Osteocyte (in vitro differentiated cells): ENCODE data around the gene OR10G3. TPM values are rescaled to one million over a fixed set of nuclear protein-coding genes. Genes with fewer than 3 reads are reported as not detected.

Experiments
- DNase-seq: peaks from one replicate; pipeline ENCODE4 v3.0.0; 2021; ENCODE audit warnings: mixed read lengths; ENCODE audit not compliant: unreplicated experiment; ENCODE audit errors: extremely low spot score
- H3K27ac Mint-ChIP-seq: one replicate; pipeline ENCODE4 v1.8.0; 2021; ENCODE audit warnings: mild to moderate bottlenecking, mixed read lengths; ENCODE audit not compliant: unreplicated experiment
- H3K27me3 Mint-ChIP-seq: one replicate; pipeline ENCODE4 v1.8.0; 2021; ENCODE audit warnings: mixed read lengths; ENCODE audit not compliant: unreplicated experiment
- H3K36me3 Mint-ChIP-seq: one replicate; pipeline ENCODE4 v1.8.0; 2021; ENCODE audit warnings: mixed read lengths; ENCODE audit not compliant: unreplicated experiment
- H3K4me1 Mint-ChIP-seq: one replicate; pipeline ENCODE4 v1.8.0; 2021; ENCODE audit warnings: mixed read lengths; ENCODE audit not compliant: unreplicated experiment
- H3K4me3 Mint-ChIP-seq: one replicate; pipeline ENCODE4 v1.8.0; 2021; ENCODE audit warnings: mild to moderate bottlenecking, moderate library complexity, mixed read lengths; ENCODE audit not compliant: unreplicated experiment
- H3K9me3 Mint-ChIP-seq: one replicate; pipeline ENCODE4 v1.8.0; 2021; ENCODE audit warnings: mixed read lengths; ENCODE audit not compliant: unreplicated experiment
- CTCF ChIP-seq: fragments of 200-600 bp; sonication (generic); IDR thresholded peaks from 2 replicates; pipeline ENCODE4 v1.5.0; 2021; ENCODE audit warnings: antibody characterized with exemption, mild to moderate bottlenecking, moderate library complexity
- total RNA-seq: library from RNA; stranded (reverse); gene quantifications from 2 replicates; pipeline ENCODE4 v1.2.1, GENCODE V29; 2021

OR10G3 gene
- total RNA-seq, 1 donor from 2014 or later = not detected

- Mint-ChIP-seq H3K36me3 (peaks cover 16% of the 10 kb centered on the region), H3K9me3 (no peaks in the 10 kb centered on the region)
These were observed 55.0 kb downstream of the OR10G3 start for GRCh38 chr14:21524575-21525490.

GRCh38 chr14:21523203-21523602 lies 56.7 kb downstream of the OR10G3 start:
- TF ChIP-seq CTCF = no peak
- H3K9me3 Mint-ChIP-seq = no peaks in the 10 kb centered on the region
- H3K36me3 Mint-ChIP-seq = peaks cover 16% of the 10 kb centered on the region
- H3K27ac Mint-ChIP-seq = no peak overlapping the region
- no peak overlapping the region for H3K4me3 Mint-ChIP-seq
- peaks cover 2% of the 10 kb centered on the region for H3K27me3 Mint-ChIP-seq
- no peak for DNase-seq
- peaks cover 12% of the 10 kb centered on the region for H3K4me1 Mint-ChIP-seq

More at GRCh38 chr14:21524575-21525490, 55.0 kb downstream of the OR10G3 start:
- Mint-ChIP-seq H3K4me1 (peaks cover 12% of the 10 kb centered on the region), H3K27ac (no peak overlapping the region), H3K27me3 (peaks cover 13% of the 10 kb centered on the region), H3K4me3 (peak overlapping the region; percentile 86)
- TF ChIP-seq CTCF = no peak
- DNase-seq = no peak

- peaks cover 16% of the 10 kb centered on the region for H3K36me3 Mint-ChIP-seq
- no peak for TF ChIP-seq CTCF
- no peak overlapping the region for H3K27ac Mint-ChIP-seq
- H3K9me3 Mint-ChIP-seq = no peaks in the 10 kb centered on the region
- H3K4me1 Mint-ChIP-seq = peaks cover 8% of the 10 kb centered on the region
- no peak for DNase-seq
- H3K27me3 Mint-ChIP-seq = no peaks in the 10 kb centered on the region
- no peak overlapping the region for H3K4me3 Mint-ChIP-seq
These were observed 58.4 kb downstream of the OR10G3 start for GRCh38 chr14:21521501-21521900.

GRCh38 chr14:21520767-21521166 lies 59.1 kb downstream of the OR10G3 start:
- Mint-ChIP-seq H3K27ac (no peak overlapping the region), H3K4me1 (peaks cover 7% of the 10 kb centered on the region), H3K36me3 (peaks cover 16% of the 10 kb centered on the region), H3K9me3 (no peaks in the 10 kb centered on the region), H3K27me3 (no peaks in the 10 kb centered on the region), H3K4me3 (no peak overlapping the region)
- no peak for TF ChIP-seq CTCF
- DNase-seq = no peak

GRCh38 chr14:21518725-21519124 lies 61.2 kb downstream of the OR10G3 start:
- Mint-ChIP-seq H3K4me1 (no peaks in the 10 kb centered on the region), H3K27ac (no peak overlapping the region), H3K27me3 (no peaks in the 10 kb centered on the region), H3K4me3 (no peak overlapping the region), H3K9me3 (no peaks in the 10 kb centered on the region), H3K36me3 (peaks cover 10% of the 10 kb centered on the region)
- no peak for TF ChIP-seq CTCF
- DNase-seq = no peak
